ENCODE measurements around the gene VPS51. TPM values are rescaled to one million over a fixed set of nuclear protein-coding genes. Genes with fewer than 3 reads are reported as not detected.

Gene VPS51
- total and polyA plus RNA-seq, 2 of the 4 experiments (the other 2 are of a cell fraction): 56.3 to 113 TPM

DNA sequence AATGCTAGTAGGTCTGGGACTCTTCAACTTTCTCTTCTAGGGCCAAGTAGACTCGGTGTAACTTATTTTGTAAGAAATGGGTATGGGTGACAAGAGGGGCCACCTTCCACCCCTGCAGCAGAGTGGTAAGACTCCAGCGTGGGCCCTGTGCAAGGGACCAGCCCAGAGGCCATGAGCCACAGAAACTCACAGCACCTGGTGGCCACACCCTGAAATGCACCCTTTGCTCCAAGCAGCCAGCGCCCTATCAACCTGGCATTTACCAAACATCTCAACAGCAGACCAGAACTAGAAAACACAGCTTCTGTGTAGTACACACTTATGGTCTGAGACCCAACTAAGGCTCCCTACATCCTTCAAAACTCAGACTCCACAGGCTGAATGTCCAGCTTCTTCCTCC lies 17.9 kb upstream of the VPS51 start:
- Histone ChIP-seq H4K91ac (ENCODE audit: insufficient read depth, low read depth, low read length) (no peak overlapping the region), H3K4ac (ENCODE audit: low read depth, low read length) (no peak overlapping the region), H3K79me1 (ENCODE audit: low read depth in 1 of 2, low read length in 2 of 2) (peaks cover 29 to 49% of the 10 kb centered on the region in 2 experiments), H3K4me3 (ENCODE audit: insufficient read depth, low read depth, low read length) (no peak overlapping the region), H2AK5ac (ENCODE audit: low read depth, low read length) (no peak overlapping the region), H3K9me1 (ENCODE audit: insufficient read depth, low read length) (no peaks in the 10 kb centered on the region; the same call in 1 of the 2 replicates), H3K36me3 (ENCODE audit: control insufficient read depth, insufficient read depth, low read length) (peaks cover 2% of the 10 kb centered on the region), H3K14ac (replicated peaks; ENCODE audit: low read depth, low read length) (no peak overlapping the region), H2BK5ac (ENCODE audit: low read depth, low read length, poor library complexity, severe bottlenecking) (no peak overlapping the region), H3K9me3 (ENCODE audit: control insufficient read depth, insufficient read depth, low read length) (no peaks in the 10 kb centered on the region), H2BK20ac (ENCODE audit: low read depth, low read length) (no peak overlapping the region), H3K23ac (ENCODE audit: low read depth, low read length) (no peak overlapping the region), H4K20me1 (ENCODE audit: insufficient read depth, low read length) (no peaks in the 10 kb centered on the region), H3K18ac (ENCODE audit: low read depth, low read length) (no peak overlapping the region), H4K5ac (ENCODE audit: low read depth, low read length) (no peak overlapping the region), H2AFZ (replicated peaks; ENCODE audit: low read length, poor library complexity) (no peak overlapping the region), H3K4me2 (ENCODE audit: low read depth, low read length) (no peak overlapping the region), H2AK9ac (replicated peaks; ENCODE audit: low read depth, low read length, poor library complexity) (no peak overlapping the region), H3K27ac (ENCODE audit: insufficient read depth, low read length) (no peak overlapping the region), H3K4me1 (ENCODE audit: control insufficient read depth, insufficient read depth, low read length) (no peaks in the 10 kb centered on the region), H3K56ac (ENCODE audit: extremely low read depth, insufficient read depth, low read length) (no peak overlapping the region), H3K27me3 (ENCODE audit: control insufficient read depth, insufficient read depth, low read length) (no peaks in the 10 kb centered on the region), H3K9ac (ENCODE audit: low read depth, low read length) (no peak overlapping the region), H2BK120ac (ENCODE audit: low read depth, low read length) (no peak overlapping the region), H2BK15ac (ENCODE audit: low read depth, low read length) (no peak overlapping the region), H4K8ac (ENCODE audit: low read depth in 2 of 2, low read length in 2 of 2) (no peak overlapping the region)
- 40% methylated on average over 1 of the region's 3 CpGs; no CpG with 5 or more reads in 1 of the 2 experiments for WGBS, 2 experiments (ENCODE audit: extremely low coverage in 2 of 2, insufficient read length in 1 of 2)
- intact Hi-C loops (cut with micrococcal nuclease) (no loop called here), in situ Hi-C loops (cut with MboI; ENCODE audit: low sequenced_read_pairs) (no loop called here), dilution Hi-C loops (cut with HindIII; ENCODE audit: low sequenced_read_pairs, unreplicated experiment) (no loop called here)
- DNase-seq: peak; percentile 17
- CTCF ChIA-PET: no interaction called here
- POLR2A ChIA-PET (ENCODE audit: unreplicated experiment): no interaction called here
- BruUV-seq (replicated peaks): no TSS peak
- peak; percentile 71 for ATAC-seq (ENCODE audit: low read depth)
- TF ChIP-seq RCOR1 (IDR thresholded peaks at IDR 0.05; ENCODE audit: insufficient replicate concordance, low read length) (no peak), BHLHE40 (IDR thresholded peaks at IDR 0.05; ENCODE audit: low read depth, low read length) (no peak), SMC3 (IDR thresholded peaks at IDR 0.05; ENCODE audit: low read depth, low read length) (peak; percentile 39; the same call in 1 of the 2 replicates), NFE2L2 (IDR thresholded peaks at IDR 0.05; ENCODE audit: low read depth, low read length) (no peak), CHD1 (IDR thresholded peaks at IDR 0.05; ENCODE audit: low read depth, low read length) (no peak), MXI1 (IDR thresholded peaks at IDR 0.05; ENCODE audit: borderline replicate concordance, low read depth, low read length) (no peak), CTCF (conservative IDR thresholded peaks at IDR 0.05; ENCODE audit: low read depth, low read length) (peak; percentile 43), RFX5 (IDR thresholded peaks at IDR 0.05; ENCODE audit: low read depth, low read length) (no peak), FOS (IDR thresholded peaks at IDR 0.05; ENCODE audit: low read depth, low read length) (no peak), RAD21 (IDR thresholded peaks at IDR 0.05; ENCODE audit: low read length) (peak; percentile 51), POLR2A (IDR thresholded peaks at IDR 0.05; ENCODE audit: low read depth, low read length) (no peak), CEBPB (IDR thresholded peaks at IDR 0.05; ENCODE audit: low read depth, low read length) (no peak), MAFK (IDR thresholded peaks at IDR 0.05; ENCODE audit: low read depth, low read length) (no peak), MAZ (IDR thresholded peaks at IDR 0.05; ENCODE audit: borderline replicate concordance, low read depth, low read length) (no peak)
- TF ChIP-seq, protein P1, sequence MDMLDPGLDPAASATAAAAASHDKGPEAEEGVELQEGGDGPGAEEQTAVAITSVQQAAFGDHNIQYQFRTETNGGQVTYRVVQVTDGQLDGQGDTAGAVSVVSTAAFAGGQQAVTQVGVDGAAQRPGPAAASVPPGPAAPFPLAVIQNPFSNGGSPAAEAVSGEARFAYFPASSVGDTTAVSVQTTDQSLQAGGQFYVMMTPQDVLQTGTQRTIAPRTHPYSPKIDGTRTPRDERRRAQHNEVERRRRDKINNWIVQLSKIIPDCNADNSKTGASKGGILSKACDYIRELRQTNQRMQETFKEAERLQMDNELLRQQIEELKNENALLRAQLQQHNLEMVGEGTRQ (IDR thresholded peaks at IDR 0.05; ENCODE audit: low read depth, low read length): no peak
- TF ChIP-seq, protein P2, sequence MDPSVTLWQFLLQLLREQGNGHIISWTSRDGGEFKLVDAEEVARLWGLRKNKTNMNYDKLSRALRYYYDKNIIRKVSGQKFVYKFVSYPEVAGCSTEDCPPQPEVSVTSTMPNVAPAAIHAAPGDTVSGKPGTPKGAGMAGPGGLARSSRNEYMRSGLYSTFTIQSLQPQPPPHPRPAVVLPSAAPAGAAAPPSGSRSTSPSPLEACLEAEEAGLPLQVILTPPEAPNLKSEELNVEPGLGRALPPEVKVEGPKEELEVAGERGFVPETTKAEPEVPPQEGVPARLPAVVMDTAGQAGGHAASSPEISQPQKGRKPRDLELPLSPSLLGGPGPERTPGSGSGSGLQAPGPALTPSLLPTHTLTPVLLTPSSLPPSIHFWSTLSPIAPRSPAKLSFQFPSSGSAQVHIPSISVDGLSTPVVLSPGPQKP (IDR thresholded peaks at IDR 0.05; ENCODE audit: borderline replicate concordance, low read depth, low read length): no peak

Data from IMR-90 (cell line).